ENCODE measurements around the gene ST8SIA2.

- no peak for TF ChIP-seq CTCF (conservative IDR thresholded peaks at IDR 0.05 in 1 of 2, IDR thresholded peaks at IDR 0.05 in 1 of 2; ENCODE audit: low read depth in 1 of 2, low read length in 2 of 2)
- TF ChIP-seq EZH2 (IDR thresholded peaks at IDR 0.05; ENCODE audit: low read length, missing control alignments), result no peak
Observed at GRCh38 chr15:92377083-92377789, 16.4 kb upstream of the ST8SIA2 start.

All from fibroblast of lung (primary cell).